Medulla oblongata (tissue), 1 donor: ENCODE measurements around the gene LBH.

Experiments used
- DNase-seq: peaks from one replicate; pipeline ENCODE4 v3.0.0-alpha.2; 2015; ENCODE audit errors: extremely low spot score

The LBH gene

DNA sequence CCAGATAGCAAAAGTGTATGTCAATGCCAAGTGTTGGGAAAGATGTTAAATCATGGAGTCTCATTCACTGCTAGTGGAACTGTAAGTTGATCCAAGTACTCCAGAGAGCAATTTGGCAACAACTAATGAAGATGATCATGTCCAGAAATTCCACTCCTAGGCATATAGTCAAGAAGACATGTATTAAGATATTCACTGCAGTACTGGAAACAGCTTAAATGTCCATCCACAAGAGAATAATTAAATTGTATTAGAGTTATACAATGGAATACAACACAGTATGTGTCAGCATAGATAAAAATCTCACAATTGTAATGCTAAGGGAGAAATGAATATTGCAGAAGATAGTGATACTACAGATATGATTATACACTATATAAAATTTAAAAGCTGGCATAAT, 15.2 kb upstream of the LBH start:
- no peak for DNase-seq

DNA sequence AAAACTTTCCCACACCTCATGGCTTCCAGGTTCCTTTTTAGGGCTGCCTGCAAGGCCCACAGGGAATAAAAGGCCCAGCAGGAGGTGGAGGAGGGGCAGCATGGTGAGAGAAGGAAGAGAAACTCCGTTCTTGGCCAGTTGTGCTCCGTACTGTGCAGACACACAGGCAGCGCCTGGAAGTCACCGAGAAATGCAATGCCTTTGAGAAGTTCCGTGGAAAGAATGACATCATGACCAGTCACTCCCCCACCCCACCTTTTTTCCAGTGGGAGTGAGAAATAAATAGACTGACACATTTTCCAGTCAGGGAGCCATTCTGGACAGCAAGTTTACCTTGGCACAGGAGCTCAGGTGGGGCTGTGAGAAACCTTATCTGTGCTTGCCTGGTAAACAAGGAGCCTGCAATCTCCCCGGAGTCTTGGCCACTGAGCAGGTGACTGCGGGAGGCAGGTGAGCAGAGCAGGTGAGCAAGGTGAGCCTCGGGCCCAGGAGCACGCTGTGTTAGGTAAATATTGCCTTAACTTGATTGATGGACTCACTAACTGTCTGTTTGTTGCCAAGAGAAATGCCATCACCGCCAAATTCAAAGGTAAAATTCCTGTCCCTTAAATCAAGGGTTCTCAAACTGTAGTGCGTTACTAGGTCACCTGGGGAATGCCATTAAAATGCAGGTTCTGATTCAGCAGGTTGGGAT, 13.5 kb upstream of the LBH start:
- DNase-seq, result peak; percentile 62

DNA sequence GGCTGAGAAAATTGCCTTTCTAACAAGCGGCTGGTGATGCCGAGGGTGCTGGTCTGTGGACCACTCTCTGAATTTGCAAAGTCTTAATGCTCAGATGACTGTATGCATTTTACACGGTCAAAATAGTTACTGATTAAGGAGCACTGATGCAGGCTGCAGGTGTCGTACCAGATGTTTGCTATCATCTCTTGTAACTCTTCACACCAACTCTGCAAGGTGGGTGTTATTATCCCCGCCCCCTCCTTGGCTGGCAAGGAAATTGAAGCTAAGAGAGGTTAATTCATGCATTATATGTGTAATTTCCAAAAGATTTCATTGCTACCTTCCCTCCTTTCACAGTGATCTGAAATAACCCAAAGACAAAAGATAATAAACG, 13.0 kb upstream of the LBH start:
- DNase-seq, result no peak

DNA sequence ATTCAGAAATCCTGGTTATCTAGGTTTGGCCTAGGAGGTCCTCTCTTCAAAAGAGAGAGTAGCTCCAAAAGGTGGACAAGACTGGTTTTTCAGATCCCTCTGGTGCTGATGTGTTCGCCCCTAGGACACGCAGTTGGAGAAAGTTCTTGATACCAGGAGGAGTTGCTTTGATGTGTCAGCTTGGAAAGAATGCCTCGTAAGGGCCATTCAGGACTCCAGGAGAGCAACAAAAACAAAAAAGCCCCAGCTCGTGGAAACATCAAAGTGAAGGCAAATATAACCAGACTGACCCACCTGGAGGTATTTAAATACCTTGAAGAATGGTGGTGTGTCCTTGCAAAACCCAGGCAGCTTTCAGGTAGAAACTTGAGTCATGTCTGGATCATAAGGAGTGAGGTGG, 12.5 kb upstream of the LBH start:
- no peak for DNase-seq

DNA sequence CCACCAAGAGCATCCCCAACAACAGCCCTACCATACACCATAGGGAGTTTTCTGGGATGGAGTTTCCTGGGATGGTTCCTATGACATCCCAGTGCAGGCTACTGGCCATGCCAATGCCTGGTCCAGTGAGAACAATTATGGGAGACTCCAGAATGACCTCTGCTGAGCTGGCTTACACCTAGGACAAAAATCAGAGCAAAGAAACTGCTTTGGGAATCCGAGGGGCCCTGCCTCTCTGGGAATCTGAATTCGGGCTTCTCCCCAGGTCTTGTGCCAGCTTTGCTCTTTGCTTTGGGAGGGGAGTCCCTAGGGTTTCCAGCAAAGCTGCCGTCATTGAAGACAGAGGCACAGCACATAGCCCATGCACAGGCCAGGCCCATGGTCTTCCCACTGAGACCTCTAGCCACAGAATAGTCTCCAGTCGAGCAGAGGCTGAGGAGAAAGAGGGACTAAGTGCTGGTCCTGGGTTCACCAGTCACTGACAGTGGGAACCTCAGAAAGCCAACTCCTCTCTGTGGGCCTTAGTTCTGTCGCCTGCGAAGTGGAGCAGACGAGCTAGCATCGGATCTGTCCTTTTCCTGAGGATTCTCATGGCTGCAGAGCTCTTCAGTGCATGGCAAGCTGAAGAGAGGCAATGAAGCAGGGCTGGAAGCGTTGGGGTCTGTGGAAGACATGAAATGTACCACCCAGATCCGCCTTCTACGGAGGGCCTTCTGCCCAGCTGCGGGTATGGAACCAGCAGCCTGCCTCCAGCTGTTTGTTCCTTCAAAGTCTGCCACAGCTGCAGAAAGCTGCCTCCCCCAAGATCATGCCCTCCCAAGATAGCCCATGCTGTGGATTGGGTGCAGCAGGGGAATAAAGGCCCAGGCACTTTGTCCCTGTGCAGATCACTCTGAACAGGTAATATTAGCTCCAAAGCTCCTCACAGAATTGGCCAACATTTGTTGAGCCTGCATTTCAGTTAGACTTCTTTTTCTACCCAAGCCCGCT, 11.2 kb upstream of the LBH start:
- DNase-seq, result no peak

DNA sequence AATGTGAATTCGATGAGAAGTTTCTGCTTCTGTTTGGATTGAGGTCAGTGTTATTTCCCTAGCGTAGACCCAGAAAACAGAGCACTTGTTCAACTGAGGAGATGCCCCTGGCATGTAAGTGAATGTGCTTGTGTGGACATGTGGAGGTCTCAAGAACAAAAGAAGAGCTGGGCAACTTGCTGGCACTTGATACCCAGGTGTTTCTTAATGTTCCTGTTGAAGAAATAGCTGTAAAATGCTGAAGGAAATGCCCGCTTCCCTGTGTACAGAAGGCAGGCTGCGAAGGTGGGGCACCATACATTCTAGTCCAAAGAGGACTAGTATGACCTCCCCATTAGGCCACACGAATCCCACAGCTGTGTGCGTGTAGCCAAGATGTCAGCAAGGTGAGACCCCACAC, 9.8 kb upstream of the LBH start:
- DNase-seq, result no peak

DNA sequence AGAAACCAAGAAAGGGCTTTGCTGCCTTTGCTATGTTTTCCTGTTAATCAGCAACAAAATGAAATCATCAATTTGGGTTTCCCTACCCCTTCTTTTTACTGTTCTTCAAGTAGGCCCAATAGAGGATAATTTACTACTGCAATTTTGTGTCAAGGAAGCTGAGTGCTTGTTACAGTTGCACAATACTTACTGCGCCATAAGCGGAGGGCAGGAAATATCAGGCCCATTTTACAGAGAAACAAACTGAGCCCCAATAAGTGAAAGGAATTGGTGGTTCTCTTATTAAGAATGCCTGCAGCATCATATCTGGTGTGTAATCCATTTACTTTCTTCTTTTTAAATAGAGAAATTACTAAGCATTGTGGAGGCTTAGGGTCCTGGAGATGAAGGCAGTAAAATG, 9.3 kb upstream of the LBH start:
- no peak for DNase-seq

DNA sequence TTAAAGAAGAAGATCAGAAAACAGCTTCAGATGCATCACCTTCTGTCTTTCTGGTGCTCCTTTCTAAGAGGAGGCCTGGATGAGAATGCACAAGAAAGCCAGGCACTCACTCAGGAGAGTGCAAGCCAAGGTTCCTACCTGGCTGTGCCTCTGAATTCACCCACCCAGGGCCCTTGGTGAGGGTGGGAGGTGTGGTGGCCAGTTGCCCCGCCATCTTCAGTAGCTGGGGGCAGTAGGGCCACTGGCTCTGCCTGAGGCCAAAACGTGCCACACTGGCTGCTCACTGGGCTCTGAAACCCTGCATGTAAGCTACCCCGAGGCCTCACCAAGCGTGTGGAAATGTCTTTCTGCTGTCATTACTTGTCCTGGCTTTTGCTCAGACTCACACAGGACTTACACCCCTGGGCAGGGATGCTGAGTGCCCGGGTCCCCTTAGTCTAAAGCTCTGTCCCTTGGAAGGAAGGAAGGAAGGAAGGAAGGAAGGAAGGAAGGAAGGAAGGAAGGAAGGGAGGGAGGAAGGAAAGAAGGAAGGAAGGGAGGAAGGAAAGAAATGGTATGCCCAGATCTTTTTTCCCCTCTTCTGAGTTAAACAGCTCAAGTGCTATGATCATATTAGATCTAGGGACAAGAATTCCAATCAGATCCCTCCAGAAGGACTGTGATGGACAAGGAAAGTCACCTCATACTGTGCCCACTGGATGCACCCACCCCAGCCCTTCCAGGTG, 8.5 kb upstream of the LBH start:
- no peak for DNase-seq

DNA sequence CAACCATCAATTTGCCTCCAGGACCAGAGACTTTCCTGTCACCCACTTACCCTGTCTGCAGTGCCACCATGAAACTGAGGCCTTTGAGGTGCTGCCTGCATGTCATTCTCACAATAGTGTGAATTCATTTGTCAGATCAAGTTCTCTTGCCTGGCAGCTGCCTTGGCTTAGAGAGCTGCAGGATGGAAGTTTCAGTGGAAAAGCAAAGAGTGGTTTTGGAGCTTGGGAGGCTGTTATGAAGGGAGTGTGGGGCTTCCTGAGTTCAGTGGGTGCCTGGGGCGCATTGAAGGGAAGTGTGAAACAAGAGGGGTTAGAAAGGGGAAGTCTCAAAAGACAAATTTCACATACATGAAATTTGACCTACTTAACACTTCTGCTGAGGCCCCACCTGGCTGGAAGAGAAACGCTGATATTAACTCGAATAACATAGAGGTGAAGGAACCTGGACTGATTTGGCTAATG, 7.9 kb upstream of the LBH start:
- DNase-seq, result no peak

DNA sequence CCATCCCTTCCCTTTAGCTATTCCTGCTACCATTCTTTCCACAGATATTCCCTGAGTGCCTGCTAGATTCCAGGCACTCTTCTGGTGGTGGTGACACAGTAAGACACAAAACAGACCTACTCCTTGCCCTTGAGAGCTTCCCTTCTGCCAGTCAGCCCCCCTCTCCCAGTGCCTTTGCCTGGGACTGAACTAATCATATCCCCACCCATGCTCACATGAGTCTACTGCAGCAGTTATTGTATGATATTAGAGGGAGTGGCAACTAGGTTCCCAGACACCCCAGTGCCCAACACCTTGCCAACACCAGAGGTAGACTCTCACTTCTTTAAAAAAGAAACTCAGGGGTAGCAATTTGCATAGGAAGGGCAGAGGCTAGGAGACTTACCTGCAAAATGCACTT, 7.2 kb upstream of the LBH start:
- DNase-seq, result no peak

DNA sequence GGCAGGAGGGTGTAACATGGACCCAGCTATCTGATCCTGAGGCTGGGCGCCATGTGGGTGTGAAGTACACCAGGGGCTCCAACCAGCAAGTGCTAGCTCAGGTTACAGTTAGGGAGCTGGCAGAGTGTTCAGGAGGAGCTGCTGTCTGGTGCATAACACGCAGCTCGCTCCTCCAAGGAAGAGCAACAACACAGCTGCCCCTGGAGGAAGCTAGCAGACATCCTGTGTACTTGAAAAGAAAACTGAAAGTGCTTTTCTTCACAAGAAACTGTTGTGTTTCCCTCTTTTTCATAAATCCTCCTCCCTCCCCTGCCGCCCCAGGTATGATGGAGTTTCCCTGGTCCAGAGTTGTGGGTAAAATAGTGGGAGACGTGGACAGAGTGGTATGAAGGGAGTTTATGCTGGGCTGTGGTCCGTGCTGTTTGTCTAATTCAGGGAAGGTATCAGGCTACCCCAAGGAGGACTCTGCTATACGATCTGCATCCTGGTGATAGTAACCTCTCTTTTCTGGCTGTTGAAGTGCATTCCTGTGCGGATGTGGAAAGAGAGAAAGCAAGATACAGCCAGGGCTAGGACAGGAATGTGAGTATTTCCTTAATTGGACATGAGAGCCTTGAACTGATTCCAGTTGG, 6.1 kb upstream of the LBH start:
- peak; percentile 39 for DNase-seq

DNA sequence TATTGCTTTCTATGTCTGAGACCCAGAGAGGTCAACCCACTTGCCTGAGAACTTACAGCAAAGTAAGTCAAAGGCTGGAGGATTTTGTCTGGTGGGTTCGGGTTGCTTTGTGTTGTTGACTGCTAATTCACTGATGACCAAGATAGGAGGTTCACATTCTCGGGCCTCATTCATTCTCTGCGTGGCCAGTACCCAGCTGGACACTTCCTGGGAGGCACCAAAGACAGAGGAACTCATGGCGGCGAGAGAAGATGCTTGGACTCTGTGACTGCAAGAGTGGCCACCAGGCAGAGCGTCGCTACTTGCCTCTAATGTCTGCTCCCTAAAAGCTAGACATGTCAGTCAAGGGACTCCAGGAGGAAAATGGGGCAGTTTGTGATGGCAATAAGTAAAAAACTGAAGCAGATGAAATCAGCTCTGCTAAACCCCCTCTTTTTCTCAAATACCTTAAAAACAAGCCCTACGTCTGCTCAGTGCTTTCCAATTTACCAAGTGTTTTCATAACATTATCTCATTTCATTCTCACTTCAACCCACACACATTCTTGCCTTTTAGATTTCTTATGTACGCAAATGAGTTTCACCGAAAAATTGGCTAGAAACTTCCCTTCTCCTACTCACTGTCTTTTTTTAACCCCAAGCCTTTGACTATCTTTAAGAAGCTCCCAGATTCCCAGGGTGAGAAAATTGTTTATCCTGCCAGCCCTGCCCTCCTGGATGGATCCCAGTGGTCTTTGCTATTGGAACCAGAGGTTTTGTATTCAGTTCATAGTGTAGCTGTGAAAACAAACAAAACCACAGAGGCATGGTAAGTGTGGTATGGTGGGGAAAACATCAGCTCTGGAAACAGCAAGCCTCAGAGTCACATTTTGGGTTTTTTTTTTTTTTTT, 4.9 kb upstream of the LBH start:
- no peak for DNase-seq

DNA sequence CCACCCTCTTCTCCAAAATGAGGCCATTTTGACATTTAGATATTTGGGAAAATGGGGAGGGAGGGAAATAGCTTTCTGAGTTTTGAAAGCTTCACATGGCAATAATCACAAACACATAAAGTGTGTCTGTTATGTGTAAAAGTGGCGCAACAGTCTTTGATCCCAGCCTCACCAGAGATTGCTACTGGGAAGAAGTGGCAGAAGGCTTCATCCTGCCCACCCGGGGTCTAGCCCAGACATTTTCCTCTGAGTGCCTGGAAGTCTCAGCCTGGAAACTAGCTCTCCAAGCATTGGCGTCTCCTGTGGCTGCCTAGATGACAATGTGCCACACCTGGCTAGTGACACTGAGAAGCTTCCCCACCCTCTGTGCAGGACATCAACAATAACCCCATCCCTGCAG, 1.7 kb upstream of the LBH start:
- no peak for DNase-seq

DNA sequence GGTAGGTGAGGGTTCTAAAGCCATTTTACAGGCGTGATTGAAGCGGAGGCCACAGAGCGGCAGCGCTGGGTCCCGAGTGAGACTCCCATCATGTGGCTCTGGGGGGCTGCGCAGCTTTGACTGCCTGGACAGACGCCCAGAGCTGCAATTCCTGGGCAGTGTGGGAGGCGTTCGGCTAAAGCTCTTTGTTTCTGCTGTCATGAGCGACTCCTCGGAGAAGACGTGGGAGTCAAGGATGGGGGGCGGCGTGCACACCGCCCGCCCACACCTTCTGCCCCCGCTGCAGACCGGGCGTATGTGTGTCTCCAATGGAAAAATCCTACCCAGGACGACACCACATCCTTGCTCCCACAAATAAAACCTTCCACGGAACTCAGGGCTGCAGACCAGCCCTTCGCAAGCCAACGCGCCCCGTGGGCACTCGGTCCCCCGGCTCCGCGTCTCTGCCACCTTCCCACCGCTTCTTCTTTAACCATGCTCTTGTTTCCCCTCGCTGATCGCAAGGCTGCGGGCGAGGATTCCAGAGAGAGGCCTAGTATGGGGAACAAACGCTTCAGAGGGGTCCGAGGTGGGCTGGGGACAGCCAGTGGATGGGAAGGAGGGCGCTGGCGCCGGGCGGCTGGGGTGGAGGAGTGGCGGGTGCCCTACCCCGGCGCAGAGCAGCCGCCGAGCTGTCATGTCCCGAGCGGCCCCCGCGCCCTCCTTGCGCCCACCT, 680 bp upstream of the LBH start:
- peak; percentile 35 for DNase-seq

DNA sequence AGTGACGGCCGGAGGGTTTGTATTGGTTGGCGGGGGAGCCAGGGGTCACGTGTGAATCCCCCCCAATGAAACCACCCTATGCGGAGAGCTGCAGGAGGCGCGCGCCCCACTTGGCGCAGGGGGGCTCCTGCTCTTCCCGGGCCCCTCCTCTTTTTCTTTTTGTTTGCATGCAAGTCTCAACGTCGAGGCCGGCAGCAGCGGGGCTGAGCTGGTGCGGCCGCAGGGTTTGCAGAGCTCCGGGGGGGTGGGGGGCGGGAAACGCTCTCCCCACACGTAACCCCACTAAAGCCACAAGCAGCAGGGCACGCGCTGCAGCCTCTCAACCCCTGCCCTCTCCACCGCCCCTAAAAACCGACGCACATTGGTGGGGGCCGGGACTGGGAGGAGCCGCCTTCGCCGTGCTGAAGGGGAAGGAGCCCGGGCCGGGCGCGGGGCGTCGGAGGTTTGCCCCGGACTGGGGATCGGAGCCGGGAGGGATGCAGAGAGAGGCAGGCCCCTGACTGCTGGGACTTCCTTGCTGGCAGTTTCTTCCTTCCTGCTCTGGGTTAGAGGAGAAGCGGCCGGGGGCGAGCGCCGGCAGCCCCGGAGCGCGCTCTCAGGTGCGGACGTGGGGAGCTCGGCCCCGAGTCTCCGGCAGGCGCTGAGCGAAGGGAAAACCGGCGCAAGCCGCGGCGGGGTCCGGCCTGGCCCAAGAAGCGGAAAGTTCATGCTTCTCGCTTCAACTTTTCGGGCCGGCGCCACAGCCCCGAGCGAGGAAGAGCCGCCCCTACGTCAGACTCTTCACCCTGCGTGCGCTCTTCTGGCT, 864 bp downstream of the LBH start:
- DNase-seq, result peak; percentile 12

DNA sequence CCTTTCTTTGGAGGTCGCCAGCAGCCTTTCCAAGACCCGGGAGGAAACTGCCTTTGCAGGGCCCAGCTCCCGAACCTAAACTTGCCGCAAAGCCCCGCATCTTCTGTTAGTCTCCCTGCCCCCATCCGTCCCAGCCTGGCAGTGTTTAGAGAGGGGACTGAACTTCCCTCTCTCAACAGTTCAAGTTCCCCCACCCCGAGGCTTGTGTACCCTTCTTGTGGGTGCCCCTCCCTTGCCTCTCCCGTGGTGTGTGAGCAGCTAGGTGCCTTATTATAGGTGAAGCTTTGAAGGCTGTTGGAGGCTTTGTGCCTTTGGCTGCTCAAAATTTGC, 1.4 kb downstream of the LBH start:
- DNase-seq, result no peak

DNA sequence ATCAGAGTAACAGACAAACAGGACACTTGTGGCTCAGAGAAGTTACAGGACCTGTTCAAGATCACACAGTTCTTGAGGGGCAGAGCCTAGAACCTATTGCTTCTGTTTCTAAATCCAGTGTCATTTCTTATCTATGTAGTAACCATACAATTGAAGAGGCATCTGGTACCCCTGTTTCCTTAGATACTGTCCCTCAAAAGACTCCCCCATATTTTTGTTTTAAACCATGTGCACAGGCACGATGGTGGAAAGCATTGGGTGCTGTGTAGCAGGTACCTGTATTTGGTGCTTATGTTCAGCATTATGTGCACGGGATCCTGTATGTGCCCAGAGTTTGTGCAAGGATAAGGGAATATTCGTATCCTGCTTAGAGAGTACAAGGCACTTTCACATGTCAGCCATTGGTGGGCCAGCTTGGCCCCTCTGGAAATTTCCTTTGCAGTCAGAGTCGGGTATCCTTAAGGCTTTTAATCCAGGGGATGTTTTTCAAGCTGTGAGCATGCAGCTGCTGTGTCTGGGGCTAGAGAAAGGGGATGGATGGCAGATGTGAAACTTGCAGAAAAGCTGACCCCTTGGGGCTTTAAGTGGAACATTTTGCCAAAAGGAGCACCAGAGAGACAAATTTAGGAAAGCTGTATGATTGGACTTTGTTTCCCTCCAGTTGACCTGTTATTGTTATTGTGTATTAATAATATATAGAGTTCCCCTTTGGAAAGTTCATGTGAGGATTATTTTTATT, 2.1 kb downstream of the LBH start:
- DNase-seq, result no peak

DNA sequence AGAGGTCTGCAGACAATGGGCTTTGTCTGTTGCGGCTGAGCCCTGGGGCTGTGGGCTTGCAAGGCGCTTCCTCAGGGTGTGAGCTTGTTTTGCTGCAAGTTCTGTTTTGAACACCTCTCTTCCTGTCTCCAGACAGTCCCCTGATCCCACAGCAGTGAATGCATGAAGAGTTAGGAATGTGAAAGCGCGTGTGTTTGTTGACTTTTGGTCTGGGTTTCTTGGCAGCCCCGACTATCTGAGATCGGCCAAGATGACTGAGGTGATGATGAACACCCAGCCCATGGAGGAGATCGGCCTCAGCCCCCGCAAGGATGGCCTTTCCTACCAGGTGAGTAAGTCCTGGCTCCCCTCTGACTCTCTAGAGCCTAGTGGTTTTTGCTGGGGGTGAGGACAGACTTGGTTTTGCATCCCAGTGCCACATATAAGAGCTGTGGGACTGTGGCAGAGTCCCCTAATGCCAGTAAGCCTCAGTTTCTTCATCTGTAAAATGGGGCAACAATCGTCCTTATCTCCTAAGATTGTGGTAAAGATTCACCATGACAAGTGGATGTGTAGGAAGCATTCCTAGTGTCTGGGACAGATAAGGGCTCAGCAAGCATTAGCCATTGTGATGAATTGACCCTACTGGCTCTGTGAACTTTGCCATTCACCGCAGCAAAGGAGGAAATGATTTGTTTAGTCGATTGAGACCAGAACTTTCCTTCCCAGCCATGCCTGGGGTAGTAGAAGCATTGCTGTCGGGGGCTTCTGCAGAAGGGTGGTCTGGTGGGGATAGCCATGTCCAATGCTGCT, 3.0 kb downstream of the LBH start:
- no peak for DNase-seq
